Activated naive CD4-positive, alpha-beta T cell treated with anti-CD3 and anti-CD28 coated beads for 36 hours (primary cell): ENCODE data around the gene ZNF212. TPM values are rescaled to one million over a fixed set of nuclear protein-coding genes. Genes with fewer than 3 reads are reported as not detected.
"Not testable (repeated sequence)": the region's sequence is repeated elsewhere in the genome, so short reads cannot be mapped to it uniquely, and the experiment has no call there.

Source experiments
- CTCF ChIA-PET: fragments of 350-600 bp; sonication (Branson Sonifier 250); formaldehyde crosslinking; loops from one replicate; lab custom pipeline; 2021; ENCODE audit warnings: antibody characterized with exemption; lab: Charles Lee
- DNase-seq: peaks from one replicate; pipeline ENCODE4 v3.0.0-alpha.2; 2020
- H3K27ac Mint-ChIP-seq: one replicate; pipeline ENCODE4 v1.8.0; 2021; ENCODE audit warnings: mild to moderate bottlenecking, mixed read lengths
- H3K27me3 Mint-ChIP-seq: one replicate; pipeline ENCODE4 v1.8.0; 2021; ENCODE audit warnings: low read depth, mixed read lengths
- H3K36me3 Mint-ChIP-seq: one replicate; pipeline ENCODE4 v1.8.0; 2021; ENCODE audit warnings: low read depth, mixed read lengths
- H3K4me1 Mint-ChIP-seq: one replicate; pipeline ENCODE4 v1.8.0; 2021; ENCODE audit warnings: low read depth, mixed read lengths
- H3K4me3 Mint-ChIP-seq: one replicate; pipeline ENCODE4 v1.8.0; 2021; ENCODE audit warnings: mild to moderate bottlenecking, moderate library complexity, mixed read lengths
- H3K9me3 Mint-ChIP-seq: one replicate; pipeline ENCODE4 v1.8.0; 2021; ENCODE audit warnings: mixed read lengths
- intact Hi-C: fragments of 100-400 bp; cut with micrococcal nuclease; formaldehyde crosslinking; loops from one replicate; pipeline ENCODE4 v1.15.1; 2023
- total RNA-seq, 2 experiments: library from RNA; stranded (reverse); gene quantifications; one replicate each; pipeline ENCODE4 v1.2.3, GENCODE V29; 2021

The ZNF212 gene
- total RNA-seq, 2 experiments from 2014 or later = 9.0 to 10.4 TPM

DNA sequence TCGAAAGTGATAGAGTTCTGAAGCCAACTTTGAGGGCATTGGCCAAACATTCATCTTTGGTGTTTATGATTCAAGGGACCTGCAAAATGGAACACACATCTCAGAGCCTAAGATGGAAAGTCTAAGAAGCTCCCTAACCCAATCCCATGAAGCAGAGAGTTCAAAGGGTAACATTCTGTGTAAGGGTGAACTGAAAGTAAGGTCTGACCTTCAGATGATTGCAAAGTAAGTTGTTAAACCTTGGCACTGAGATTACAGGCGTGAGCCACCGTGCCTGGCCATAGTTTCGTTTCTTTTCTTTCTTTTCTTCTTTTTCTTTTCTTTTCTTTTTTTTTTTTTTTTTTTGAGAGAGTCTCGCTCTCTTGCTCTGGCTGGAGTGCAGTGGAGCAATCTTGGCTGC is 2.2 kb downstream of the ZNF212 start:
- Mint-ChIP-seq H3K4me1 (peaks cover 57% of the 10 kb centered on the region), H3K4me3 (peak overlapping the region; percentile 15)

GRCh38 chr7:149245244-149245643 is 5.8 kb downstream of the ZNF212 start:
- Mint-ChIP-seq H3K36me3 (peaks cover 12% of the 10 kb centered on the region), H3K27ac (peak overlapping the region; percentile 91), H3K4me3 (no peak overlapping the region), H3K9me3 (peaks cover 8% of the 10 kb centered on the region), H3K4me1 (peaks cover 75% of the 10 kb centered on the region), H3K27me3 (no peaks in the 10 kb centered on the region)
- CTCF ChIA-PET = interaction anchor here (1.3 kb wide), 1 partner anchor 50 kb away, joined by 7 read pairs; the partner anchor contains the start of gene ZNF282
- DNase-seq = peak; percentile 75
- intact Hi-C loops = loop anchor here (1.0 to 10.0 kb wide), 7 partner anchors 17 to 550 kb away; partner anchors contain the start of genes CUL1, PDIA4 and ZNF783

More for the DNA sequence above, 2.2 kb downstream of the ZNF212 start:
- CTCF ChIA-PET = interaction anchor here (0.8 to 1.0 kb wide), 2 partner anchors 69 to 80 kb away, joined by 3 read pairs; no protein-coding TSS in a partner anchor
- no peak for DNase-seq
- intact Hi-C loops = loop anchor here (10.0 kb wide), 1 partner anchor 547 kb away; the partner anchor contains the start of gene CUL1
- H3K36me3 Mint-ChIP-seq = peaks cover 11% of the 10 kb centered on the region
- peaks cover 8% of the 10 kb centered on the region for H3K9me3 Mint-ChIP-seq
- no peaks in the 10 kb centered on the region for H3K27me3 Mint-ChIP-seq
- H3K27ac Mint-ChIP-seq = no peak overlapping the region

DNA sequence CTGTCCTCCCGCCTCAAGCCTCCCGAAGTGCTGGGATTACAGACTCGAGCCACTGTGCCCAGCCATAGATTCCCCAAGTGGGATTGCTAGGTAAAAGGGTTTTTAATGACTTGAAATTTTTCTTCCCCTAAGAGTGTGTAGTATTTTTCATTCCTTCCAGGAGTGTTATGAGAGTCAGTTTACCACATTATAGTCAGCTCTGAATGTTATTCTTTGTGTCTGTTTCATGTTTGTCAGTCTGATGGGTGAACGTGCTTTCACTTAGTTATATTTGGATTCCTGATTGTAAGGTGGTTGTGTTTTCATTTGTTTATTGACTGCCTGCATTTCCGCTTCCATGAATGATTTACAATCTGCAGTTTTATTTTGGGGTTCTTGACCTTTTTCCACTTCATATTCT is 6.3 kb downstream of the ZNF212 start:
- CTCF ChIA-PET = interaction anchor here (0.7 to 1.3 kb wide), 3 partner anchors 39 to 118 kb away, joined by 3 to 7 read pairs (median 3); partner anchors contain the start of gene ZNF282
- intact Hi-C loops = loop anchor here (1.0 to 10.0 kb wide), 9 partner anchors 17 to 551 kb away; partner anchors contain the start of genes CUL1, PDIA4 and ZNF783
- peak overlapping the region; percentile 91 for H3K27ac Mint-ChIP-seq
- H3K9me3 Mint-ChIP-seq = peaks cover 8% of the 10 kb centered on the region
- H3K36me3 Mint-ChIP-seq = peaks cover 13% of the 10 kb centered on the region
- peaks cover 71% of the 10 kb centered on the region for H3K4me1 Mint-ChIP-seq
- no peaks in the 10 kb centered on the region for H3K27me3 Mint-ChIP-seq
- DNase-seq = no peak
- no peak overlapping the region for H3K4me3 Mint-ChIP-seq

DNA sequence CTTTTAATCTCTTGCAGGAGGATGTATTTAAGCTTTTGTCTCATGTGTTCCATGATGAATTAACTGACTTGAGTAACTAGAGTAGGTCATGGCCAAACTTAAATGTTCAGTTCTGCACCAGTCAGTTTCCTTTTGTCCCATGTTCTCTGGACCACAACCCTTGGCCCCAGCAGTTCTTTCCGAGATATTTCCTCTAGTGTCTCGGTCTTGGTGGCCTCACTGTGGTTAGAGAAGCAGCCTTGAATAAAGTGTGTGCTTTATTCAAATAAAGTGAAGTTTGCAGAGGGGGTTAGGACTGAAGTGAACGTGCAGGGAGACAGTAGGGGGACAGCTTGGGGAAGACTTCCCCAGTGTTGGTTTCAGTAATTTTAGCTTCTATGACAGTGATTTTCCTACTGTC is 9.3 kb downstream of the ZNF212 start:
- Mint-ChIP-seq H3K4me3 (peak overlapping the region; percentile 28), H3K4me1 (peaks cover 52% of the 10 kb centered on the region), H3K27ac (peak overlapping the region; percentile 80), H3K27me3 (no peaks in the 10 kb centered on the region), H3K9me3 (no peaks in the 10 kb centered on the region), H3K36me3 (peaks cover 2% of the 10 kb centered on the region)
- DNase-seq = peak; percentile 49
- intact Hi-C loops = loop anchor here (1.0 to 10.0 kb wide), 4 partner anchors 9 to 554 kb away; partner anchors contain the start of genes CUL1 and ZNF212
- CTCF ChIA-PET = interaction anchor here (1.0 to 6.9 kb wide), 2 partner anchors 13 to 244 kb away, joined by 4 to 49 read pairs; partner anchors contain the start of gene ZNF783

DNA sequence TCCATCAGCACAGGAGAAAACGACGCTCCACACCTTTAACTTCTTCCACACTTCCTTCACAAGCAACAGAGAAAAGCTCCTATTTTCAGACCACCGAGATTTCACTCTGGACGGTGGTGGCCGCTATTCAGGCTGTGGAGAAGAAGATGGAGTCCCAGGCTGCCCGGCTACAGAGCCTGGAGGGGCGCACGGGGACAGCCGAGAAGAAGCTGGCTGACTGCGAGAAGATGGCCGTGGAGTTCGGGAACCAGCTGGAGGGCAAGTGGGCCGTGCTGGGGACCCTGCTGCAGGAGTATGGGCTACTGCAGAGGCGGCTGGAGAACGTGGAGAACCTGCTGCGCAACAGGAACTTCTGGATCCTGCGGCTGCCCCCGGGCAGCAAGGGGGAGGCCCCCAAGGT is 10.7 kb downstream of the ZNF212 start:
- H3K36me3 Mint-ChIP-seq, H3K27ac Mint-ChIP-seq, DNase-seq, intact Hi-C loops, H3K9me3 Mint-ChIP-seq, H3K27me3 Mint-ChIP-seq, H3K4me3 Mint-ChIP-seq: not testable (repeated sequence)
- CTCF ChIA-PET = interaction anchor here (0.6 to 6.9 kb wide), 6 partner anchors 9 to 374 kb away, joined by 3 to 49 read pairs (median 4); partner anchors contain the start of genes ZNF398 and ZNF783
- H3K4me1 Mint-ChIP-seq = peaks cover 44% of the 10 kb centered on the region

DNA sequence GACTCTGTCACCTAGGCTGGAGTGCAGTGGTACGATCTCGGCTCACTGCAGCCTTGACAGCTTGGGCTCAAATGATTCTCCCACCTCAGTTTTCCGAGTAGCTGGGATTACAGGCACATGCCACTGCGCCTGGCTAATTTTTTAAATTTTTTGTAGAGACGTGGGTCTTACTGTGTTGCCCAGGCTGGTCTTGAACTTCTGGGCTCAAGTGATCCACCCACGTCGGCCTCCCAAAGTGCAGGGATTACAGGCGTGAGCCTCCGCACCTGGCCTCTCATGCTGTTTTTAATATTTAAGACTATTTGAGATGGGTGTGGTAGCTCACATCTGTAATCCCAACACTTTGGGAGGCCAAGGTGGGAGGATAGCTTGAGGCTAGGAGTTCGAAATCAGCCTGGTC is 12.1 kb downstream of the ZNF212 start:
- intact Hi-C loops, DNase-seq, H3K27me3 Mint-ChIP-seq, H3K27ac Mint-ChIP-seq, H3K4me3 Mint-ChIP-seq, H3K9me3 Mint-ChIP-seq, H3K36me3 Mint-ChIP-seq: not testable (repeated sequence)
- CTCF ChIA-PET = interaction anchor here (2.3 to 6.9 kb wide), 2 partner anchors 10 to 33 kb away, joined by 9 to 49 read pairs; partner anchors contain the start of gene ZNF783
- H3K4me1 Mint-ChIP-seq = peaks cover 31% of the 10 kb centered on the region

GRCh38 chr7:149252378-149252777 is 12.9 kb downstream of the ZNF212 start:
- CTCF ChIA-PET = interaction anchor here (2.3 to 6.9 kb wide), 2 partner anchors 9 to 32 kb away, joined by 9 to 49 read pairs; partner anchors contain the start of gene ZNF783
- H3K9me3 Mint-ChIP-seq = no peaks in the 10 kb centered on the region

DNA sequence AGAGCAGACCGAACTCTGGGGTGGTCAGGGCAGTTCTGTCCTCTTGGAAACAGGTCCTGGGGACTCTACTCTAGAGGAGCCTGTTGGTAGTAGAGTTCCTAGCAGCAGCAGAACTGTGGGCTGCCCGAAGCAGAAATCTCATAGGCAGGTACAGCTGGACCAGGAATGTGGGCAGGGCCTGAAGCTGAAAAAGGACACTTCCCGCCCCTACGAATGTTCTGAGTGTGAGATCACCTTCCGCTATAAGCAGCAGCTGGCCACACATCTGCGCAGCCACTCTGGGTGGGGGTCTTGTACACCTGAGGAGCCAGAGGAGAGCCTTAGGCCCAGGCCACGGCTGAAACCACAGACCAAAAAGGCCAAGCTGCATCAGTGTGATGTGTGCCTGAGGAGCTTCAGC is 14.2 kb downstream of the ZNF212 start:
- Mint-ChIP-seq H3K9me3 (no peaks in the 10 kb centered on the region), H3K27me3 (no peaks in the 10 kb centered on the region), H3K4me3 (no peak overlapping the region), H3K27ac (no peak overlapping the region), H3K36me3 (peaks cover 1% of the 10 kb centered on the region), H3K4me1 (peaks cover 14% of the 10 kb centered on the region)
- no peak for DNase-seq
- intact Hi-C loops = no loop called here
- CTCF ChIA-PET = interaction anchor here (2.3 to 6.9 kb wide), 2 partner anchors 8 to 31 kb away, joined by 9 to 49 read pairs; partner anchors contain the start of gene ZNF783

More at GRCh38 chr7:149252378-149252777, 12.9 kb downstream of the ZNF212 start:
- intact Hi-C loops = no loop called here
- Mint-ChIP-seq H3K4me1 (peaks cover 27% of the 10 kb centered on the region), H3K27ac (no peak overlapping the region), H3K4me3 (no peak overlapping the region), H3K36me3 (peaks cover 2% of the 10 kb centered on the region), H3K27me3 (no peaks in the 10 kb centered on the region)
- no peak for DNase-seq

DNA sequence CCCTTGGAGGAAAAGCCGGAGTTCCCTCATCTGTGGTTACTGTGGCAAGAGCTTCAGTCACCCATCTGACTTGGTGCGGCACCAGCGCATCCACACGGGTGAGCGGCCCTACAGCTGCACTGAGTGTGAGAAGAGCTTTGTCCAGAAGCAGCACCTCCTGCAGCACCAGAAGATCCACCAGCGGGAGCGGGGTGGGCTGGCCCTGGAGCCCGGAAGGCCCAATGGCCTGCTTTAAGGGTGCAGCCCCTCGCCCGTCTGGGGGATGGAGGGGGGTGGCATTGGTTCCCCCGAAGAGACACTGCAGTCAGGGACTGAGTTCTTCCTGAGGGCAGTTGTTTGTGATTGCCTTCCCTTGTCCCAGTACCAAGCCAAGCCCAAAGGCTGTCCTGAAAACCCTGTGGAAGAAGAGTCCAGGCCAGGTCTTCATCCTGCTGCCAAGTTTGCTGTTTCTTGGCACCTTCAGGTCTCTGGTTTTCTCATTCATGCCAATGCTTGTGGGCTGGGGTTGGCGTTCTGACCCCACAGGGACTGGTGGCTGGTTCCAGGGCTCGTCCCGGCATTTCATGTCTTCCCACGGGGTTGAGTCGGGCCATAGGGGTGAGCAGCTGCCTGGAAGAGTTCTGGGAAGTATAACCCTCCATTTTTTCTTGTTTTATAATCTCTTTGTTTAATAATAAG is 14.9 kb downstream of the ZNF212 start:
- intact Hi-C loops = no loop called here
- Mint-ChIP-seq H3K4me1 (peaks cover 8% of the 10 kb centered on the region), H3K4me3 (no peak overlapping the region), H3K27ac (no peak overlapping the region), H3K27me3 (no peaks in the 10 kb centered on the region), H3K36me3 (peaks cover 1% of the 10 kb centered on the region), H3K9me3 (no peaks in the 10 kb centered on the region)
- no peak for DNase-seq
- CTCF ChIA-PET = no interaction called here

DNA sequence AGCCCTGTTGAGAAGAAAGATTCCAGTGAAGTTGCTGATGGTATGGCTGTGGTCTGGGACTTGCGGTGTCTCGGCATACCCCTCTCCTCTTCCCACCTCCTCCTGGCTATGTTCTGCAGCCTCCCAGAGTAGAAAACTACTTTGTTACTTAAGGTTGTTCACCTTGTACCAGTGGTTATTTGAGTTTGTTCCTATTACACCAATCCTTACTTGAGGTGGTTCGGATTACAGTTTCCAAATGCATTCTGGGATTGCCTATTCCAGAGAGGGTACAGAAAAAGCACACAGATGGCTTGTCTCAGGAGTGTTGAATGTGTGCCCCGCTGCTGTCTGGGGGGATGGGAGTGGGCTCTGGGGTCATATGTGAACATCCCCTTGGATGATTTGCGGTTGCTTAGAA is 15.7 kb downstream of the ZNF212 start:
- Mint-ChIP-seq H3K36me3 (peaks cover 1% of the 10 kb centered on the region), H3K4me1 (peaks cover 1% of the 10 kb centered on the region), H3K4me3 (no peak overlapping the region), H3K9me3 (no peaks in the 10 kb centered on the region), H3K27ac (no peak overlapping the region), H3K27me3 (no peaks in the 10 kb centered on the region)
- CTCF ChIA-PET = no interaction called here
- no peak for DNase-seq
- intact Hi-C loops = no loop called here

DNA sequence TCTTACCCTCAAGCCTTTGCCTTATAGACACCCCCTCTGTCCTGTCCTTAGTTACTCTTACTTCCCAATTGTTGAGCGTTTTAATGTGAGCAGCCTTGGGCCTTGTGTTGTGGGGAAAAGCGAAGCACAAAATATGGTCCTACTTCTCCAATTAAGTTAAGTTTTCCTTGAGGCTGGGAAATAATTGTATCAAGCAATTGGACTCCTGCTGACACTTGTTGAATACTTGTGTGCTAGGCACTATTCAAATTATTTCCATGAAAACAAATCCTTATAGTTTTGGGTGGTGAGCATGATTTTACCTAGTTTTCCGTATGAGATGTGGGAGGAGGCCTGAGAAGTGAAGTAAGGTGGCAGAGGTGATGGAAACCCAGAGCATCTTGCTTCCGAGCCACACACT is 17.1 kb downstream of the ZNF212 start:
- H3K36me3 Mint-ChIP-seq = no peaks in the 10 kb centered on the region
- H3K27me3 Mint-ChIP-seq = no peaks in the 10 kb centered on the region
- no peak for DNase-seq
- H3K9me3 Mint-ChIP-seq = no peaks in the 10 kb centered on the region
- H3K27ac Mint-ChIP-seq = no peak overlapping the region
- no peak overlapping the region for H3K4me3 Mint-ChIP-seq
- H3K4me1 Mint-ChIP-seq = peaks cover 5% of the 10 kb centered on the region
- intact Hi-C loops = no loop called here
- CTCF ChIA-PET = no interaction called here

- H3K27ac Mint-ChIP-seq = no peak overlapping the region
- intact Hi-C loops = no loop called here
Observed at GRCh38 chr7:149257146-149257545, 17.7 kb downstream of the ZNF212 start.

More at GRCh38 chr7:149257146-149257545, 17.7 kb downstream of the ZNF212 start:
- CTCF ChIA-PET = interaction anchor here (1.2 kb wide), 1 partner anchor 54 kb away, joined by 3 read pairs; no protein-coding TSS in a partner anchor
- no peak for DNase-seq
- Mint-ChIP-seq H3K36me3 (no peaks in the 10 kb centered on the region), H3K4me1 (peaks cover 7% of the 10 kb centered on the region), H3K9me3 (no peaks in the 10 kb centered on the region), H3K4me3 (no peak overlapping the region), H3K27me3 (no peaks in the 10 kb centered on the region)
